ENCODE results near the gene KATNB1.
"Not testable (repeated sequence)": the region's sequence is repeated elsewhere in the genome, so short reads cannot be mapped to it uniquely, and the experiment has no call there.

Gene KATNB1

DNA sequence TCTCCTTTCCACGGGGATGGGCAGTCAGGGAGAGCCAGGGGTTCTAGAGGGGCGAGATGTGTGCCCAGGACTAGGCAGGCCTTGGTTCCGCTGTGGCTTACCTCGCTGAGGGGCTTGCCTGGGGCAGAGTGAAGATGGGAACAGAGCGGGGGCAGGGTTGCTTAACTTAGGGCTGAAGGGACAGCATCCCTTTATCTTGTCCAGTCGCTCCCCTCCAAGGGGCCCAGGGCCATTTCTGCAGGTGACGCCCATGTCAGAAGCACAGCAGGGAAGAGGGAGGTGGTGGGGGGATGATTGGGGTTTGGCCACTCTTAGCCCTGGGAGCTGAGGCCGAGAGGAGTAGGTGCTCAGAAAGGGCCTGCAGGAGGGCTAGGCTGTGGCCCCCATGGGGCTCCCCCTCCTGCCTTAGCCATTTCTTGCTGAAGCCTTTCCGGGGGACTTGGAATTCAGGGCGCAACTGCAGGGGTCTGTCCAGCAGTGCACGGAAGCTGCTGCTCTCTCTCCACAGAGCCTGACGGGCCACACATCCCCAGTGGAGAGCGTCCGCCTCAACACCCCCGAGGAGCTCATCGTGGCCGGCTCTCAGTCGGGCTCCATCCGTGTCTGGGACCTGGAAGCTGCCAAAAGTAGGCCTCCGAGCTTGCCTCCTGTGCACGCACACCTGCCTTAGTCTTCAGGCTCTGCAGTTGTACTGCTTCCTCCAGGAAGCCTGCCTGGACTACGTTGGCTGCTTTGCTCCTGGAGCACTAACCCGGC is 8.5 kb downstream of the KATNB1 start:
- DNase-seq (ENCODE audit: low read depth in 2 of 2) = no peak

DNA sequence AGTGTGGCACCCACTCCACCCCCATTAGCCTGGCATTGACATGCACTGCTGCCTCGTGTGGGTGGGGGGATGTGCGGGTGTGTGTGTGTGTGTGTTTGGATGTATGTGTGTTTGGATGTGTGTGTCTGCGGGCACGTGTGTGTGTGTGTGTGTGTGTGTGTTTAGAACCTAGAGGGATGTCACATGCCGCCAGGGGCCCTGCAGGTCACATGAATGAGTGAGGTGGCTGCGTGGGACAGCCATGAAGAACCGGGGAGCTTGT is 9.0 kb downstream of the KATNB1 start:
- DNase-seq (ENCODE audit: low read depth in 2 of 2) = no peak

DNA sequence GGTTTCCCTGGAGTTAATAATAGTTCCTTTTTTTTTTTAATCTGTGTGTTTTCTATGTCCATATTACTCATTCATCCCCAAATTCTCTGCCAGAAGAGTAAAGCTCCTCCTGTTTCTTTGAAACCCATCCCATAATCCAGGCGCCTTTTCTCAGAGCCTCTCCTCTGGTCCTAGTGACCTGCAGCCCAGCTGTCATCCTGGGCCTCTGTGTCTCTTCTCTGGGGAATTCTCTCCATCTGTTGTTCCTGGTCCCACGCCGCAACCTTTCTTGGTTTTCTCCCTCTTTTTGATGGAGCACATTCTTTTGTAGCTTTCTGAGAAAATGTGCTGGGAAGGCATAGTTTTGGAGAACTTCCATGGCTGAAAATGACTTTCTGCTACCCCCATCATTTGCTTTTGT is 10.2 kb downstream of the KATNB1 start:
- no peak for DNase-seq (ENCODE audit: low read depth in 2 of 2)

DNA sequence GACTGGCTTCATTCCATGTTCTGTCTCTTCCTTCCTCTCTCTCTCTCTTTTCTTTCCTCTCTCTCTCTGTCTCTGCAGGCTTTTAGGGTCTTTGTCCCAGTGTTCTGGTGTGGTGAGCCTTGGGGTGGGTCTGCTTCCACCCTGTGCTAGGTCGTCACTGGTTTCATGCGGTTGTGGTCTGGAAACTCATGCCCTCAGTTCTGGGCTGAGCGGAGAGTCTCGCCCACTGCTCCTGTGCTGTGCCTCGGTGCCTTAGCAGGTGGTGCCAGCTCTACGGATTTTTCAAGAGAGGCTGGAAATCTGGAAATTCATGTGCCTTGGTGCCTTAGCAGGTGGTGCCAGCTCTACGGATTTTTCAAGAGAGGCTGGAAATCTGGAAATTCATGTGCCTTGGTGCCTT is 10.7 kb downstream of the KATNB1 start:
- not testable (repeated sequence) for DNase-seq (ENCODE audit: low read depth in 2 of 2)

DNA sequence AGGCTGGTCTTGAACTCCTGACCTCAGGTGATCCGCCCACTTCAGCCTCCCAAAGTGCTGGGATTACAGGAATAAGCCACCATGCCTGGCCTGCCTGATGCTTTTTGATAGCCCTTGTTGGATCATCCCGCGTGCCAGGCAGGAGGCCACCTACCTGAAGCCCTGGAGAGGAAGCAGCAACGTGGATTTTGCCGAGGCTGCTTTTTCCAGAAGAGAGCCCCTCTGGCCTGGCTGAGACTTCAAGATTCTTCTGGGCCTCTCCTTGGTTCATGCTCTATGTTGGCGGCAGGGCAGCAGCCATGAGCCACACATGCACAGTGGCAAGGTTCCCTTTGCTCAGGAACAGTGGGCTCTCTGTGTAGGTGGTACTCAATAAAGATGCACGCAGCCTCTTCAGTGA is 11.5 kb downstream of the KATNB1 start:
- no peak for DNase-seq (ENCODE audit: low read depth in 2 of 2)

DNA sequence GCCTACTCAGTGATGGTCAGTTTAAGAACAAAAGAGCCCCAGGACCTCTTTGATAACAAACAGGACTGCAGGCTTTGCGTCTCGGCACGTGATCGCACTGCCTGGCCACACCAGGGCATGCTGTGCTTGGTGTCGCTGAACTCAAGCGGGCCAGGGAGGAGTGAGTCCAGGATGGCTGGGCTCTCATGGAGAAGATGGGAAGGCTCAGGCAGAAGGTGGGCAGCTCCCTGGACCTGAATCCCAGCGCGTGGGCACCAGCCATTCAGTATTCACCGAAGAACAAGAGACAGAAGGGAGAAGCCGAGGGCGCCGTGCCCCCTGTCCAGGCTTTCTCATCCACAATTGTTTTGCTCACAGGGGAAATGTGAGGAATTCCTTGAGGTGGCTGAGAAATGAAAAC is 11.9 kb downstream of the KATNB1 start:
- DNase-seq (ENCODE audit: low read depth in 2 of 2) = no peak

DNA sequence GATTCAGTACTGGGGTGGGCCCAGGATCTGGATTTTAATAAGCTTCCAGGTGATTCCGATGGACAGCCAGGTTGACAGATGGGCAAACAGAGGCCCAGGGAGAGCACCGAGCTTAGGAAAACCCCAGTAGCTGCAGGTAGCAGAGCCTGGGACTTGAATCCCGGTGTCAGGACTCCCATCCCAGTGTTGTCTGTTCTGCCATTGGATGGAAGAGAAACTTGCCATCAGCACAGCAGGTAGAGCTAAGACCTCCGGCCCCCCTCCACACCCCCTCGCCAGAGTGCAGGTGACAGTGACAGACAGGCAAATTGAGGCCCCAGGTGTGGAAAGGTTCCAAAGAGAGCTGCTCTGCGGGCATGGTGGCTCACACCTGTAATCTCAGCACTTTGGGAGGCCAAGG is 12.4 kb downstream of the KATNB1 start:
- DNase-seq (ENCODE audit: low read depth in 2 of 2) = no peak

DNA sequence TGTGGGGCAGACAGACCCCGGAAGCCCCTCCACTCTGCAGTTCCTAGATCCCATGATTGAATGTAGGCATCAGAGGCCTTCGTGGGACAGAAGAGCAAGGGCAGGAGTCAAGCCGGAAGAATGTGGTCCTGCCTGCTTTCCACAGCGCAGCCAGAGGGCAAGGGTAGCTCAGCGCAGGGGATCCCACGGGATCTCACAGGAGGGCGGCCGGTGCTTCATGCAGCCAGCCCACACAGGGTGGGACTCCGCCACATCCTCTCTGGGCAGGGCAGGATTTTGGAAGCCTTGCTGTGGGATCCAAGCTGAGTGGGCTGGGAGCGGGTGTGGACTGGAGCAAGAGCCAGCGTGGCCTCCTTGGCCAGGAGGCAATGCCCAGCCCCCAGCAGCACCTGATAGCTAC is 13.0 kb downstream of the KATNB1 start:
- DNase-seq (ENCODE audit: low read depth in 2 of 2) = no peak

DNA sequence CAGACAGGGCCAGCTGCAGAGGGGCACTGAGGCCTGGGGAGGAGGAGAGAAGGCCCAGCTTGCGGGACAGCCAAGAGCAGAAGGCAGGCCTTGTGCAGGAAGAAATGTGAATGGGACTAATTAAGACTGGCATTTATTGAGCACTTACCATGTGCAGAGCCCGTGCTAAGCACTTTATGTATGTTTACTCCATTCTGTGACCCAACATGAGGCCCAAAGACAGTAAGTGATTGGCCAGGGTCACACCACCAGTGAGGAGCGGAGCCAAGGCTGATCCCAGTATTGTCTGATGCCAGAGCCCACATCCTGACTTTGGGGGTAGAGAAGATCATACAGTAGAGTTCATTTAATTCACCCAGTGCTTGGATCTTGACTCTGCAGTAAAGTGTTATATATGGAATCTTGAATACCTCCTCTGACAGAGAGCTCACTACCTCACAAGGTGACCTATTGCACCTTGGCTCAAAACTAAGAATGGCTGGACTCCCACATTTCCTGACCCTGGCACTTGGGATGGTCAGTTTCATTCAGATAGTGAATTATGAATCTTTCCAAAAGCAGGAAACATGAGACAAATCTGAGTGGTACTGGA is 13.6 kb downstream of the KATNB1 start:
- DNase-seq (ENCODE audit: low read depth in 2 of 2) = no peak

DNA sequence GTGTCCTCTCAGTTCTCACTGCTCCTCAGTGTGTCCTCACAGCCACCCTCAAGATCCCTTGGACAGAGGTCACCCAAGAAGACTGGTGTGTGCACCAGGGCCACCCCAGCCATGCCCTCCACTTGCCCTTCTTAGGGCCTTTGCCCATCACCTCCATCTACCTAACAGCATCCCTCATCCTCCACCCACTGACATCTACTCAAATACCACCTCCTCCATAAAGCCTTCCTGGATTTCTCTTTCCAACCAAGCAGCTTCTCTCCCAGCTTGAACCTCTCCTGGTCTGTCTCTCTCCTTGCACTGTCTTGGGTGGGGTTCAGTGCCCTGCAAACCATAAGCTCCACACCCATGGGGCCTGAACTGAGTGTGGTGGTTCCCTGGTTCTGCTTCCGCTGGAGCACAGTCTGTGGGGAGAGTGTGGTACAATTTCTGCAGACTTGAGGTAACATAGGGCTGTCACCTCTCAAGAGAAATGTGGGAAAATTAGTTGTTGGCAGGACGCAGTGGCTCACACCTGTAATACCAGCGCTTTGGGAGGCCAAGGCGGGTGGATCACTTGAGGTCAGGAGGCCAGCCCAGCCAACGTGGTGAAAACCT is 14.4 kb downstream of the KATNB1 start:
- DNase-seq (ENCODE audit: low read depth in 2 of 2) = no peak

DNA sequence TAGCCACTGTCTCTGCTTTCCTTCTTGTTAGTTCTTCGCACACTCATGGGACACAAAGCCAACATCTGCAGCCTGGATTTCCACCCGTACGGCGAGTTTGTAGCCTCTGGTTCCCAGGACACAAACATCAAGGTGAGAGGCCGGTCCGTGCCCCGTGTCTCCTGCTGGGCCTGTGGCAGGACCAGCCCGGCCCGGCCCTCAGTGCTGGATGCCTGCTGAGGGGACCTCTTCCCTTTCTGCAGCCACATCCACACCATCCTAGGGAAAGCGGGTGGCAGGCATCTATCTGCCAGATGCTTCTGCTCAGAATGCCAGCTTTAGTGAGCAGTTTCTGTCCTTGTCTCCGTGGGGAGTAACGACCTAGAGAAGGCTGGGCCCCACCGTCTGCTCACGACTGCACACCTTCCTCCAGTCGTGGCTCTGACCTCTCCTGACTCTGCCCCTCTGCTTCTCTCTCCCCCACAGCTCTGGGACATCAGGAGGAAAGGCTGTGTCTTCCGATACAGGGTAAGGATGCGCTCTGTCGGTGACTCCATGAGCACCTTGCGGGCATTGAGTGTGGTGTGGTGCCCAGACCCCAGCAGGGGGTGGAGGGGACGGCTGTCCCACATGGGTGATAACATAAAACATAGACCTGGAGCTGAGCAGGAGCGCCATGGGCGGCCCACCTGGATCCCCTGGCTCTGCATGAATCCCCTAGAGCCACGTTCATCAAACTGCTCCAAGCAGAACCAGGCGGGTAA is 15.4 kb downstream of the KATNB1 start:
- no peak for DNase-seq (ENCODE audit: low read depth in 2 of 2)

DNA sequence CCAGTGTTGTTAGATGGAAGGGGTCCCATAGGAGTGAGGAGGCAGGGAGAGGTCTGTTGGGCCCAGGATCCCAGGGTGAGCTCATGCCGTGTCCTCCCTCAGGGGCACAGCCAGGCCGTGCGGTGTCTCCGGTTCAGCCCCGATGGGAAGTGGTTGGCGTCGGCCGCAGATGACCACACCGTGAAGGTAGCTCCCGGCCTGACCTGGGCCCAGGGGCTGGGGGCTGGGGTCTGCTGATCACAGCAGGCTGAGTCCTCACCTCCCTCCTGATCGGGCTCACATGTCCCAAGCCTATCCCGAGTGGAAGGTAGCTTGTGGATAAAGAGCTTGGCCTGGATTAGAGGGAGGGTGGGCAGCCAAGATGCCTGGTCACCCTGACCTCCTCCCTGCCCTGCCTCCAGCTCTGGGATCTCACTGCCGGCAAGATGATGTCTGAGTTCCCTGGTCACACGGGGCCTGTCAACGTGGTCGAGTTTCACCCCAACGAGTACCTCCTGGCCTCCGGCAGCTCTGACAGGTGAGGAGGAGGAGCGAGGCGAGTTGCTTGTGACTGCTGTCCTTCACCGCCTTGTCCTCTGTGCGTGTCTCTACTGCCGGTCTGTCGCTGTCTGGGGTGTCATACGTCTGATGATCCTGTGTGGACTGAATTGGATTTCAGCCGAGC is 16.1 kb downstream of the KATNB1 start:
- no peak for DNase-seq (ENCODE audit: low read depth in 2 of 2)

DNA sequence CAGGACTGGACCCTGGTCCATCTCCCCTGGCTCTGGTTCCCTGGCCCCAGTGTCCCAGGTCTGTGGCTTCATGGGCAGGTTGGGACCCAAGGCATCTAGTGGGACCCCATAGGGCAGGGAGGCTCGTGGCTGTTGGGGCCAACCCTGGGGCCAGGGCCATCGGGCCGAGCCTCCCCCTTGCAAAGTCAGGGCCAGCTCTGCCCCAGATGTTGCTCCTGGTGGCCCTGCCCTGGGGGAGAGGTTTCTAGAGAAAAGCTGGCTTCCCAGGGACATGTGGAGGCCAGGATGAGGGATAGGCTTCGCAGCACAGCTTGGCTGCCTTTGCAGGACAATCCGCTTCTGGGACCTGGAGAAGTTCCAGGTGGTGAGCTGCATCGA is 16.6 kb downstream of the KATNB1 start:
- no peak for DNase-seq (ENCODE audit: low read depth in 2 of 2)

DNA sequence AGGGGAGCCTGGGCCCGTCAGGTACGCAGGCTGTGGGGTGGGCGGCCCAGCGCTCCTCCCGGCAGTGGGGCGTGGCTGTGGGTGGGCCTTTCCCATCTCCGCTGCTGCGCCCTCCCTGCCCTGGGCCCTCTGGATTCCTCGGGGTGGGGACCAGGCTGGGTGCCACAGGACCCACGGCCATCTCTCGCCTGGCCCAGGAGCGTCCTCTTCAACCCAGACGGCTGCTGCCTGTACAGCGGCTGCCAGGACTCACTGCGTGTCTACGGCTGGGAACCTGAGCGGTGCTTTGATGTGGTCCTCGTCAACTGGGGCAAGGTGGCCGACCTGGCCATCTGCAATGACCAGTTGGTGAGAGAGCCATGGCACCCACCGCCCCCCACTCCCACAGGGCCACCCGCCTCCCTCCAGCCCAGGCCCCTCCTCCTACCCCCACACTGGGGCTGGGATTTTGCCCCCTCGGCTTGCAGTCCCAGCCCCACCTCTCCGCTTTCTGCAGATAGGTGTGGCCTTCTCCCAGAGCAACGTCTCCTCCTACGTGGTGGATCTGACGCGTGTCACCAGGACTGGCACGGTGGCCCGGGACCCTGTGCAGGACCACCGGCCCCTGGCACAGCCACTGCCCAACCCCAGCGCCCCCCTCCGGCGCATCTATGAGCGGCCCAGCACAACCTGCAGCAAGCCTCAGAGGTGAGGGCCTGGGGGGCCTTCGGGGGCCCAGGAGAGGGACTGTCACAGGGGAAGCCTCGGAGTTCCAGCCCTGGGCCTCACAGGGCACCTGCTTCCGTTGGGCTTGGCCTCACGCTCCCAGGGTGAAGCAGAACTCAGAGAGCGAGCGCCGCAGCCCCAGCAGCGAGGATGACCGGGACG is 17.2 kb downstream of the KATNB1 start:
- DNase-seq (ENCODE audit: low read depth in 2 of 2) = no peak

DNA sequence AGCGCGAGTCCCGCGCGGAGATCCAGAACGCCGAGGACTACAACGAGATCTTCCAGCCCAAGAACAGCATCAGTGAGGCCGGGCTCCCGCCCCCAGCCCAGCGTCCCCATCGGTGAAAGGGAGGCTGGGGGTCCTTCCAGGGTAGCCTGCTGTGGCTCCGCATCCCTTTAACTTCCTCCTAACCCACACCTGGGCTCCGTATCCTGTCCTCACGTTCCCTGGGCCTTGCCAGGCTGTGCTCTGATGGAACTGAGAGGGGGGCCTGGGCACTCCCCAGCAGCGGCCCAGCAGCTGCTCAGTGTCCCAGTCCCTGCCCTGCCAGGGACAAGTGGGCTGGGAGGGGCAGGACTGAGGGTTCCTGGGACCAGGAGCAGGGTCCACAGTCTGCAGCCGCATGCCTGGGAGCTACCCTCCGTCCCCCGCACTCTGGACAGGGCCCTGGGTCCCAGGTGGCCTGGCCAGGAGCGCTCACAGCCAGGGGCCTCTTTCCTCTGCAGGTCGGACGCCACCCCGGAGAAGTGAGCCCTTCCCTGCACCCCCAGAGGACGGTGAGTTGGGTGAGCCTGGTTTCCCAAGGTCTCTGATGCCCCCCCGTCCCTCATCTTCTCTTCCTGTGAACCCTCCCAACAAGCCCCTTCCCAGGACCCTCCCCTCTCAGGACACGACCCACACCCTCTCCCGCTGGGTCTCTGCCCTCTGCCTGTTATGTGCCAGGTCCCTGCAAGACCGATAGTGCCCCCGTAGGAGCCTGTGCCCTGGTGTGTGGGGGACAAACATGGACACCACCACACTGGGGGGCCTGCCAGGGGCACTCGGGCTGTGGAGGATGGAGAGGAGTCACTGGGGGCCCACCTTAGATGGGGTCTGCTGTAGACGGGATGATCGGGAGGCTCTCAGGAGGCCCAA is 18.1 kb downstream of the KATNB1 start:
- no peak for DNase-seq (ENCODE audit: low read depth in 2 of 2)

DNA sequence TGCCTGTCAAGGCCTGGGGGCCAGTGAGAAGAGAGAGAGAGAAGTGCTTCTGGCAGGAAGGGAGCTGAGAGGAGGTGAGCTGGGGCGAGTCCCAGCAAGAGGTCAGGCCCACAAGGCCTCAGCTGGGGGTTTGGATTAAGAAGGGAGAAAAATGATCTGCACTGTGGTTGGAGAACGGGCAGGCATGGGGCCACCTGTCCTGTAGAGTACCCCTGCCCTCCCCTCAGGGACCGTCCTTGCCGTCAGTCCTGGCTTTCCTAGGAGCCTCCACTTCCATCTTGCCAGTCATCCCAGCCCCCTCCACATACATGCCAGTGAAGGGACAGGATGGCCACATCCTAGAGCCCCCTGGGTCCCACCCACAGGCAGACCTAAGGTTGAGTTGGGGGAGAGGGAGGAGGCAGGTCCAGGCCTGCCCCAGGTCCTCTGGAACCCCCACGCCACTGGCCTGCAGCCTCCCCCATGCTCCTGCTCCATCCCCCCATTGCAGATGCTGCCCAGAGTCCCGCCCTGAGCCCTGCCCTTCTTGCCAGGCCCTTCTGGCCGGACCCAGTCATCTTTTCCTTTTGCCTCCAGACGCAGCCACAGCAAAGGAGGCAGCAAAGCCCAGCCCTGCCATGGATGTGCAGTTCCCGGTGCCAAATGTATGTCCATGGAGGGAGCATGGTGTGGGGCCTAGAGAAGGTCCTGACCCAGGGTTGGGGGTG is 18.9 kb downstream of the KATNB1 start:
- DNase-seq (ENCODE audit: low read depth in 2 of 2) = no peak

DNA sequence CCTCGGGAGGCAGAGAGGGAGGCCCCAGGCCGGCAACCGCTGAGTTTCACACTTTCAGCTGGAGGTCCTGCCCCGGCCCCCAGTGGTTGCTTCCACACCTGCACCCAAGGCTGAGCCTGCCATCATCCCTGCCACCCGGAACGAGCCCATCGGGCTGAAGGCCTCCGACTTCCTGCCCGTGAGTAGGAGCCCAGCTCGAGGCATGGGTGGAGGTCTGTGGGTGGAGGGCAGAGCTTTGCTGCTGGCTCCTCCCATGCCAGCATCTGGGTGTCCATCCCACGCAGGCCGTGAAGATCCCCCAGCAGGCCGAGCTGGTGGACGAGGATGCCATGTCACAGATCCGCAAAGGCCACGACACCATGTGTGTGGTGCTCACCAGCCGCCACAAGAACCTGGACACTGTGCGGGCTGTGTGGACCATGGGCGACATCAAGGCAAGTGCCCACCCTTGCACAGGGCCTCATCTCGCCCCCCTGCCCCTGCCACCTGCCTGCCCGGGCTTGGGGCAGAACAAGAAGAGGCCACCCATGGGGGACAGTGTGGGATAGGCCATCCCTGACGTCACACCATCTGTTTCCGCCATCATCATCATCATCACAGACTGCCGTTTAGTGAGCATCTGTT is 19.6 kb downstream of the KATNB1 start:
- DNase-seq (ENCODE audit: low read depth in 2 of 2) = no peak

DNA sequence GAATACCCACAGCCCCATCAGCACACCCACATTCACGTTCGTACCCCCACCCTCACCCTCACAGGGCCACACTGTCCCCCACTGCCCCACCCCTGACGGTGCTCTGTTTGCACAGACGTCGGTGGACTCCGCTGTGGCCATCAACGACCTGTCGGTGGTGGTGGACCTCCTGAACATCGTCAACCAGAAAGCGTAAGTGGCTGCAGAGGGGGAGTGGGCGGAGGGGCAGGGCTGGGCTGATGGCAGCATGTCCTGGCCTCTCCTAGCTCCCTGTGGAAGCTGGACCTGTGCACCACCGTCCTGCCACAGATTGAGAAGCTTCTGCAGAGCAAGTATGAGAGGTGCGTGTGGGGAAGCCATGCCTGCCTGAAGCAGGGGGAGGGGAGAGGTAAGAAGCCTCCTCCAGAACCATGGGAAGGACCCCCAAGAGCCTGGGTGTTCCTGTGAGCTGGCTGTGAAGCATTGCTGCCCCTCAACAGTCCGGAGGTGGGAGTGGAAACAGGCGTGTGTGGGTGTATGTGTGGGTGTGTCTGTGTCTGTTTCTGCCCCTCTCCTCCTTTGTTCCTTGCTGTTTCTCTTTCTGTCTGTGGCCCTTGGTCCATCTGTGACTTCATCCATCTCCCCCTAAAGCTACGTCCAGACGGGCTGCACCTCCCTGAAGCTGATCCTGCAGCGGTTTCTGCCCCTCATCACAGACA is 20.3 kb downstream of the KATNB1 start:
- DNase-seq (ENCODE audit: low read depth in 2 of 2) = no peak

Measured in stimulated activated CD4-positive, alpha-beta T cell treated with anti-CD3 and anti-CD28 coated beads, Interleukin-1b, Interleukin-23, amount 100 ng/mL, for 1 hour (primary cell).